ENCODE data around the gene SIPA1L3.
A peak's percentile ranks its signal among the peaks of the same experiment; 100 is the strongest.

SIPA1L3 gene

DNA sequence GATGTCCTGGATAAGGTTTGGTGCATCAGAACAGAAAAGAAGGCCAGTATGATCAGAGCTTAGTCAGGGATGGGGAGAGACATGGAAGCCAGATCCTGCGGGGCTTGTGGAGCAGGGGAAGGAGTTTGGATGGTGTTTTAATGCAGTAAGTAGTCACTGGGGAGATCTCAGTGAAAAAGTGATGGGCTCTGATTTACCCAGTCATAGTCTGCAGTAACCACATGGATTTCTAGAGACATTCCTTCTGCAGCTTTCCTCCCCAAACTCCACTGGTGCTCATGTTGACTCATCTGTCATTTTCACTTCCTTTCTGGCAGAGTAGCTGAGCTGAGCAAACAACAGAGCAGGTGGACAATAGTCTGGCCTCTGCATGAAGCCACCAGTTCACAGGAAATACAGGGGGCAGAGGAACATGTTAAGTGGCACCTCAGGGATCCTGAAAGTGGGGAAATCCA is 172.9 kb downstream of the SIPA1L3 start:
- peak; percentile 89 for DNase-seq (ENCODE audit: low read depth)
- TF ChIP-seq, protein P1, sequence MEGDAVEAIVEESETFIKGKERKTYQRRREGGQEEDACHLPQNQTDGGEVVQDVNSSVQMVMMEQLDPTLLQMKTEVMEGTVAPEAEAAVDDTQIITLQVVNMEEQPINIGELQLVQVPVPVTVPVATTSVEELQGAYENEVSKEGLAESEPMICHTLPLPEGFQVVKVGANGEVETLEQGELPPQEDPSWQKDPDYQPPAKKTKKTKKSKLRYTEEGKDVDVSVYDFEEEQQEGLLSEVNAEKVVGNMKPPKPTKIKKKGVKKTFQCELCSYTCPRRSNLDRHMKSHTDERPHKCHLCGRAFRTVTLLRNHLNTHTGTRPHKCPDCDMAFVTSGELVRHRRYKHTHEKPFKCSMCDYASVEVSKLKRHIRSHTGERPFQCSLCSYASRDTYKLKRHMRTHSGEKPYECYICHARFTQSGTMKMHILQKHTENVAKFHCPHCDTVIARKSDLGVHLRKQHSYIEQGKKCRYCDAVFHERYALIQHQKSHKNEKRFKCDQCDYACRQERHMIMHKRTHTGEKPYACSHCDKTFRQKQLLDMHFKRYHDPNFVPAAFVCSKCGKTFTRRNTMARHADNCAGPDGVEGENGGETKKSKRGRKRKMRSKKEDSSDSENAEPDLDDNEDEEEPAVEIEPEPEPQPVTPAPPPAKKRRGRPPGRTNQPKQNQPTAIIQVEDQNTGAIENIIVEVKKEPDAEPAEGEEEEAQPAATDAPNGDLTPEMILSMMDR (conservative IDR thresholded peaks at IDR 0.05; ENCODE audit: low read length) = no peak

DNA sequence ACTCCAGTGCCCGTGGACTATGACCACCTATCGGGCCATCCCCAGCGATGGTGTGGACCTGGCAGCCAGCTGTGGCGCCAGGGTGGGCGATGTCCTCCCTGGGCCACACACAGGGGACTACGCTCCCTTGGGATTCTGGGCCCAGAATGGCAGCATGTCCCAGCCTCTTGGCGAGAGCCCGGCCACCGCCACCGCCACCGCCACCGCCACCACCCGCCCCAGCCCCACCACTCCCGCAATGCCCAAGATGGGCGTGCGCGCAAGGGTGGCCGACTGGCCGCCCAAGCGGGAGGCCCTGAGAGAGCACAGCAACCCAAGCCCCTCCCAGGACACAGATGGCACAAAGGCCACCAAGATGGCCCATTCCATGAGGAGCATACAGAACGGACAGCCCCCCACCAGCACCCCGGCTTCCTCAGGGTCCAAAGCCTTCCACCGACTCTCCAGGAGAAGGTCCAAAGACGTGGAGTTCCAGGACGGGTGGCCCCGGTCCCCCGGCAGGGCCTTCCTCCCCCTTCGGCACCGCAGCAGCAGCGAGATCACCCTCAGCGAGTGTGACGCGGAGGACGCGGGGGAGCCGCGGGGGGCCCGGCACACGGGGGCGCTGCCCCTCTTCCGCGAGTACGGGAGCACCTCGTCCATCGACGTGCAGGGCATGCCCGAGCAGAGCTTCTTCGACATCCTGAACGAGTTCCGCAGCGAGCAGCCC is 174.7 kb downstream of the SIPA1L3 start:
- TF ChIP-seq, protein P1 (conservative IDR thresholded peaks at IDR 0.05; ENCODE audit: low read length) = no peak
- H3K4me3 ChIP-seq (ENCODE audit: low read length) = no peak overlapping the region
- DNase-seq (ENCODE audit: low read depth) = no peak

More for the DNA sequence above, 172.9 kb downstream of the SIPA1L3 start:
- no peak overlapping the region for H3K4me3 ChIP-seq (ENCODE audit: low read length)

DNA sequence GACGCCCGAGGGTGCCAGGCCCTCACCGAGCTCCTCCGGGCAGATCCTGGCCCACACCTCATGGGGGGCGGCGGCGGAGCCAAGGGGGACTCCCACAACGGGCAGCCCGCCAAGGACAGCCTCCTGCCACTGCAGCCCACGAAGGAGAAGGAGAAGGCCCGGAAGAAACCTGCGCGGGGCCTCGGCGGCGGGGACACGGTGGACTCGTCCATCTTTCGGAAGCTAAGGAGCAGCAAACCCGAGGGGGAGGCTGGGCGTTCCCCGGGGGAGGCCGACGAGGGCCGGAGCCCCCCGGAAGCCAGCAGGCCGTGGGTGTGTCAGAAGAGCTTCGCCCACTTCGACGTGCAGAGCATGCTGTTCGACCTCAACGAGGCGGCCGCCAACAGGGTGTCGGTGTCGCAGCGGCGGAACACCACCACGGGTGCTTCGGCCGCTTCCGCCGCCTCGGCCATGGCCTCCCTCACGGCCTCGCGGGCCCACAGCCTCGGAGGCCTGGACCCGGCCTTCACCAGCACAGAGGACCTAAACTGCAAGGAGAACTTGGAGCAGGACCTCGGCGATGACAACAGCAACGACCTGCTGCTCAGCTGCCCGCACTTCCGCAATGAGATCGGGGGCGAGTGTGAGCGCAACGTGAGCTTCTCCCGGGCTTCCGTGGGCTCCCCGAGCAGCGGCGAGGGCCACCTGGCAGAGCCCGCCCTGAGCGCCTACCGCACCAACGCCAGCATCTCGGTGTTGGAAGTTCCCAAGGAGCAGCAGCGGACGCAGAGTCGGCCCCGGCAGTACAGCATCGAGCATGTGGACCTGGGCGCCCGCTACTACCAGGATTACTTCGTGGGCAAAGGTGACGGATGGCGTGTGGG is 175.5 kb downstream of the SIPA1L3 start:
- H3K4me3 ChIP-seq (ENCODE audit: low read length) = no peak overlapping the region
- no peak for DNase-seq (ENCODE audit: low read depth)
- TF ChIP-seq, protein P1 (conservative IDR thresholded peaks at IDR 0.05; ENCODE audit: low read length) = no peak

- TF ChIP-seq, protein P1 (conservative IDR thresholded peaks at IDR 0.05; ENCODE audit: low read length) = no peak
- no peak overlapping the region for H3K4me3 ChIP-seq (ENCODE audit: low read length)
- DNase-seq (ENCODE audit: low read depth) = no peak
Observed at GRCh38 chr19:38084196-38084595, 177.2 kb downstream of the SIPA1L3 start.

- TF ChIP-seq, protein P1 (conservative IDR thresholded peaks at IDR 0.05; ENCODE audit: low read length) = no peak
- no peak overlapping the region for H3K4me3 ChIP-seq (ENCODE audit: low read length)
- DNase-seq (ENCODE audit: low read depth) = no peak
Observed at GRCh38 chr19:38089440-38089839, 182.4 kb downstream of the SIPA1L3 start.

DNA sequence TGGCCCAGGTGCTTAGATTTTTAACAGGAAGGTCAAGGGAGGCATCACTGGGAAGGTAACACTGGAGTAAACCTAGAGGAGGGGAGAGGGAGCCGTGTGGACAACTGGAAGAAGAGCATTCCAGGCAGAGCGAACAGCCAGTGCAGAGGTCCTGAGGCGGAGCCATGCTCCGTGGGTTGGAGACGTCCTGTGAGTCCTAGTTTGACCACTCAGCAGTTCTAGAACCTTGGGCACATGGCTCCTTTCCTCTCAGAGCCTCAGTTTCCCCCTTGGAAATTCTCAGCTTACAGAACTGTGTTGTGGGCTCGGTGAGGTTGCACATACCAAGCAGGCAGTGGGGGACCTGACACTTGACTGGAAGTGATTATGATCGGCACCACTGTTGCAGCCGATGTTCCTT is 186.1 kb downstream of the SIPA1L3 start:
- no peak for DNase-seq (ENCODE audit: low read depth)
- TF ChIP-seq, protein P1 (conservative IDR thresholded peaks at IDR 0.05; ENCODE audit: low read length) = no peak

More for the DNA sequence above, 186.1 kb downstream of the SIPA1L3 start:
- H3K4me3 ChIP-seq (ENCODE audit: low read length) = no peak overlapping the region

Data from AG10803 (cell line).